ENCODE data around the gene JARID2. TPM values are rescaled to one million over a fixed set of nuclear protein-coding genes. Genes with fewer than 3 reads are reported as not detected.

JARID2 gene
- total RNA-seq, 2 donors from 2014 or later: 8.3 to 12.8 TPM

GRCh38 chr6:15523679-15524630, 278.1 kb downstream of the JARID2 start:
- Histone ChIP-seq H3K4me1 (ENCODE audit: control insufficient read depth in 1 of 2, low read depth in 2 of 2) (peaks cover 5 to 7% of the 10 kb centered on the region in 2 donors), H3K4me3 (no peak overlapping the region), H3K27me3 (replicated peaks; ENCODE audit: insufficient read depth) (no peaks in the 10 kb centered on the region), H3K9me3 (no peaks in the 10 kb centered on the region), H3K36me3 (peaks cover 29% of the 10 kb centered on the region), H3K27ac (no peak overlapping the region)
- ATAC-seq (ENCODE audit: insufficient number of reproducible peaks, low FRiP score, low read depth) (no peak), DNase-seq (ENCODE audit: low spot score) (no peak)
- TF ChIP-seq CTCF (IDR thresholded peaks at IDR 0.05): no peak

- Histone ChIP-seq H3K4me3 (no peak overlapping the region), H3K27ac (no peak overlapping the region), H3K36me3 (peaks cover 29% of the 10 kb centered on the region), H3K4me1 (ENCODE audit: control insufficient read depth in 1 of 2, low read depth in 2 of 2) (peaks cover 5 to 7% of the 10 kb centered on the region in 2 donors), H3K27me3 (replicated peaks; ENCODE audit: insufficient read depth) (no peaks in the 10 kb centered on the region), H3K9me3 (no peaks in the 10 kb centered on the region)
- no peak for TF ChIP-seq CTCF (IDR thresholded peaks at IDR 0.05)
- ATAC-seq (ENCODE audit: insufficient number of reproducible peaks, low FRiP score, low read depth): no peak
- DNase-seq (ENCODE audit: low spot score): no peak
These were observed 279.1 kb downstream of the JARID2 start for GRCh38 chr6:15524861-15525401.

GRCh38 chr6:15526212-15526701, 280.4 kb downstream of the JARID2 start:
- H3K27ac ChIP-seq: no peak overlapping the region
- no peak for TF ChIP-seq CTCF (IDR thresholded peaks at IDR 0.05)
- H3K36me3 ChIP-seq: peaks cover 31% of the 10 kb centered on the region
- H3K4me3 ChIP-seq: no peak overlapping the region
- DNase-seq (ENCODE audit: low spot score) (no peak), ATAC-seq (ENCODE audit: insufficient number of reproducible peaks, low FRiP score, low read depth) (no peak)
- peaks cover 5 to 7% of the 10 kb centered on the region in 2 donors for H3K4me1 ChIP-seq (ENCODE audit: control insufficient read depth in 1 of 2, low read depth in 2 of 2)
- no peaks in the 10 kb centered on the region for H3K27me3 ChIP-seq (replicated peaks; ENCODE audit: insufficient read depth)
- no peaks in the 10 kb centered on the region for H3K9me3 ChIP-seq

GRCh38 chr6:15527838-15528617, 282.2 kb downstream of the JARID2 start:
- peaks cover 17% of the 10 kb centered on the region for H3K36me3 ChIP-seq
- H3K4me1 ChIP-seq (ENCODE audit: control insufficient read depth in 1 of 2, low read depth in 2 of 2): no peaks in the 10 kb centered on the region
- H3K9me3 ChIP-seq: no peaks in the 10 kb centered on the region
- no peak for ATAC-seq (ENCODE audit: insufficient number of reproducible peaks, low FRiP score, low read depth)
- TF ChIP-seq CTCF (IDR thresholded peaks at IDR 0.05): no peak
- DNase-seq (ENCODE audit: low spot score): no peak
- H3K27me3 ChIP-seq (replicated peaks; ENCODE audit: insufficient read depth): no peaks in the 10 kb centered on the region
- H3K4me3 ChIP-seq: no peak overlapping the region
- H3K27ac ChIP-seq: no peak overlapping the region

- TF ChIP-seq CTCF (IDR thresholded peaks at IDR 0.05): no peak
- Histone ChIP-seq H3K9me3 (no peaks in the 10 kb centered on the region), H3K36me3 (peaks cover 13% of the 10 kb centered on the region), H3K4me3 (no peak overlapping the region), H3K27me3 (replicated peaks; ENCODE audit: insufficient read depth) (no peaks in the 10 kb centered on the region), H3K4me1 (ENCODE audit: control insufficient read depth in 1 of 2, low read depth in 2 of 2) (no peaks in the 10 kb centered on the region), H3K27ac (no peak overlapping the region)
- DNase-seq (ENCODE audit: low spot score): no peak
- no peak for ATAC-seq (ENCODE audit: insufficient number of reproducible peaks, low FRiP score, low read depth)
These were observed 283.0 kb downstream of the JARID2 start for GRCh38 chr6:15528870-15529269.

All from thoracic aorta (tissue), 2 donors.